Breast epithelium (tissue), 3 donors: ENCODE results near the gene CDH23.

Source experiments
- CTCF ChIP-seq, 3 donors: fragments of 450-650 bp; IDR thresholded peaks; one replicate each; pipeline ENCODE4 v1.5.1; 2016 to 2017; ENCODE audit warnings: antibody characterized with exemption in 3 of 3, mild to moderate bottlenecking in 3 of 3, moderate library complexity in 3 of 3
- POLR2A ChIP-seq: fragments of 450-650 bp; IDR thresholded peaks from one replicate; pipeline ENCODE4 v1.6.1; 2016; ENCODE audit warnings: antibody characterized with exemption, mild to moderate bottlenecking, moderate library complexity
- POLR2AphosphoS5 ChIP-seq, 3 donors: sonication (generic); formaldehyde crosslinking; IDR thresholded peaks; one replicate each; pipeline ENCODE4 v1.6.1; 2017; ENCODE audit warnings: antibody characterized with exemption in 3 of 3

GRCh38 chr10:71370031-71370430, 26.7 kb upstream of the CDH23 start:
- TF ChIP-seq POLR2AphosphoS5 (IDR thresholded peaks at IDR 0.05), result no peak
- TF ChIP-seq CTCF (IDR thresholded peaks at IDR 0.05), result no peak
- no peak for TF ChIP-seq POLR2A
